ENCODE measurements around the gene MARCHF3.

The MARCHF3 gene

GRCh38 chr5:126953640-126954039, 76.7 kb downstream of the MARCHF3 start:
- Histone ChIP-seq H3K4me2 (ENCODE audit: low read depth, low read length, poor library complexity, severe bottlenecking) (no peak overlapping the region), H3K9me3 (ENCODE audit: insufficient read depth, low read depth, low read length) (no peaks in the 10 kb centered on the region), H2AFZ (ENCODE audit: low read length) (no peak overlapping the region), H3K27me3 (ENCODE audit: insufficient read depth, low read length, poor library complexity, severe bottlenecking) (no peaks in the 10 kb centered on the region), H3K4me1 (ENCODE audit: insufficient read depth, low read length, poor library complexity, severe bottlenecking) (no peaks in the 10 kb centered on the region), H3F3A (ENCODE audit: low read depth) (no peaks in the 10 kb centered on the region), H3K36me3 (ENCODE audit: insufficient read depth, low read length) (no peaks in the 10 kb centered on the region), H3K79me2 (ENCODE audit: insufficient read depth, low read length) (no peaks in the 10 kb centered on the region), H4K20me1 (ENCODE audit: insufficient read depth, low read length, poor library complexity, severe bottlenecking) (no peaks in the 10 kb centered on the region), H3K9me2 (replicated peaks; ENCODE audit: low read depth, low read length) (no peaks in the 10 kb centered on the region), H3K9ac (ENCODE audit: low read depth, low read length, poor library complexity, severe bottlenecking) (no peak overlapping the region), H3K4me3 (ENCODE audit: low read length, poor library complexity, severe bottlenecking) (no peak overlapping the region)
- no peak for TF ChIP-seq CTCF (conservative IDR thresholded peaks at IDR 0.05; ENCODE audit: low read length)
- no peak for TF ChIP-seq EZH2phosphoT487 (IDR thresholded peaks at IDR 0.05; ENCODE audit: borderline replicate concordance)

- no peaks in the 10 kb centered on the region for H4K20me1 ChIP-seq (ENCODE audit: insufficient read depth, low read length, poor library complexity, severe bottlenecking)
- H3K4me3 ChIP-seq (ENCODE audit: low read length, poor library complexity, severe bottlenecking): no peak overlapping the region
- H3K79me2 ChIP-seq (ENCODE audit: insufficient read depth, low read length): no peaks in the 10 kb centered on the region
- no peak overlapping the region for H3K4me2 ChIP-seq (ENCODE audit: low read depth, low read length, poor library complexity, severe bottlenecking)
- H3K9me2 ChIP-seq (replicated peaks; ENCODE audit: low read depth, low read length): no peaks in the 10 kb centered on the region
- H3K9me3 ChIP-seq (ENCODE audit: insufficient read depth, low read depth, low read length): no peaks in the 10 kb centered on the region
- no peaks in the 10 kb centered on the region for H3F3A ChIP-seq (ENCODE audit: low read depth)
- H3K27me3 ChIP-seq (ENCODE audit: insufficient read depth, low read length, poor library complexity, severe bottlenecking): no peaks in the 10 kb centered on the region
- TF ChIP-seq CTCF (conservative IDR thresholded peaks at IDR 0.05; ENCODE audit: low read length): no peak
- TF ChIP-seq EZH2phosphoT487 (IDR thresholded peaks at IDR 0.05; ENCODE audit: borderline replicate concordance): no peak
- no peak overlapping the region for H2AFZ ChIP-seq (ENCODE audit: low read length)
- peaks cover 7% of the 10 kb centered on the region for H3K4me1 ChIP-seq (ENCODE audit: insufficient read depth, low read length, poor library complexity, severe bottlenecking)
- no peaks in the 10 kb centered on the region for H3K36me3 ChIP-seq (ENCODE audit: insufficient read depth, low read length)
- H3K9ac ChIP-seq (ENCODE audit: low read depth, low read length, poor library complexity, severe bottlenecking): no peak overlapping the region
Measured at GRCh38 chr5:126949475-126949874, 80.9 kb downstream of the MARCHF3 start.

- H3K27me3 ChIP-seq (ENCODE audit: insufficient read depth, low read length, poor library complexity, severe bottlenecking): no peaks in the 10 kb centered on the region
- H3K9ac ChIP-seq (ENCODE audit: low read depth, low read length, poor library complexity, severe bottlenecking): no peak overlapping the region
- TF ChIP-seq EZH2phosphoT487 (IDR thresholded peaks at IDR 0.05; ENCODE audit: borderline replicate concordance) (no peak), CTCF (conservative IDR thresholded peaks at IDR 0.05; ENCODE audit: low read length) (no peak)
- H3K36me3 ChIP-seq (ENCODE audit: insufficient read depth, low read length): no peaks in the 10 kb centered on the region
- no peak overlapping the region for H3K4me3 ChIP-seq (ENCODE audit: low read length, poor library complexity, severe bottlenecking)
- no peaks in the 10 kb centered on the region for H3K9me2 ChIP-seq (replicated peaks; ENCODE audit: low read depth, low read length)
- no peaks in the 10 kb centered on the region for H4K20me1 ChIP-seq (ENCODE audit: insufficient read depth, low read length, poor library complexity, severe bottlenecking)
- no peaks in the 10 kb centered on the region for H3K9me3 ChIP-seq (ENCODE audit: insufficient read depth, low read depth, low read length)
- peaks cover 7% of the 10 kb centered on the region for H3K4me1 ChIP-seq (ENCODE audit: insufficient read depth, low read length, poor library complexity, severe bottlenecking)
- no peaks in the 10 kb centered on the region for H3K79me2 ChIP-seq (ENCODE audit: insufficient read depth, low read length)
- H2AFZ ChIP-seq (ENCODE audit: low read length): no peak overlapping the region
- no peak overlapping the region for H3K4me2 ChIP-seq (ENCODE audit: low read depth, low read length, poor library complexity, severe bottlenecking)
- no peaks in the 10 kb centered on the region for H3F3A ChIP-seq (ENCODE audit: low read depth)
Measured at GRCh38 chr5:126948453-126948852, 81.9 kb downstream of the MARCHF3 start.

All from Loucy (cell line).